SK-N-DZ (cell line): ENCODE measurements around the gene NOTCH1. TPM values are rescaled to one million over a fixed set of nuclear protein-coding genes. Genes with fewer than 3 reads are reported as not detected.
"Not testable (repeated sequence)": the region's sequence is repeated elsewhere in the genome, so short reads cannot be mapped to it uniquely, and the experiment has no call there.

ENCODE experiments used
- DNase-seq: peaks from one replicate; pipeline ENCODE4 v3.0.0-alpha.2; 2015; ENCODE audit warnings: low spot score
- polyA plus RNA-seq, 2 experiments: library from polyadenylated mRNA; depleted of rRNA; stranded (reverse); fragments of >200 nt; gene quantifications; 2 replicates each; pipeline ENCODE4 v1.2.3, GENCODE V29; 2014

Gene NOTCH1
- 0.20 and 0.44 TPM in 2 replicates for polyA plus RNA-seq (2014; cell fraction: cytosol; rRNA removed)
- 0.85 and 12.6 TPM in 2 replicates for polyA plus RNA-seq (2014; cell fraction: nucleus; rRNA removed)

DNA sequence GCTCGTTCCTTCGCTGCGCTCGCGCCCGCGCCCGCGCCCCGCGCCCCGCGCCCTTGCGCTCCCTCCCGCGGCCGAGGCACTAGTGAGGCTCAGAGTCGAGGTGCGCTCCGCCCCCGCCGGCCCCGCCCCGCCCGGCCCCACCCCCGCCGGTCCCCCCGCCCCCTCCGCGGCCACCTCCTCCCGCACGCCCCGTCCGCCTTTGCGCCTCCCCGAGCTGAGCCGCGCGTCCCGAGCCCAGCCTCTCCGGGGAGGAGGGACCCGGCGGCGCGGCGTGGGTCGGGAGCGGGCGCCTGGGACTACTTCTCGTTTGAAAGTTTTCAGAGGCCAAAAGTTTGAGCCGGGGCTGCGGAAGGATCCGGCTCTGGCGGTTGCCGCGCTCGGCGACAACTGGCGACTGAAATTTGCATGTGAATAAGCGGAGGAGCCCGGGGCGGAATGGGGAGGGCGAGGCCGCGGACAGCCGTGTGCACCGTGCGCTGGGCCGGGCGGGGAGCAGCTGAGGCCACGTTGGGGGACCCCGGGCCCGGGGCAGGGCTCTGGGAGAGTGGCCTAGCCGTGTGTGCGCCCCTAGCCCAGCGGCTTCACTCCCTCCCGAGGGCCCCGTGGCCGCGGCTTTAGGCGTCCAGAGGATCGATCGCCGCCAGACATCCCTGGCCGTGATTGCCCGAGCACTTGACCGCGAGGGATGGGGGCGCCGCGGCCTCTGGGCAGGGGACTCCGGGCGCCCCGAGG lies at the start of gene NOTCH1:
Gene NOTCH1, minus strand, starts transcription at position 84 of the 732 bp plus-strand sequence. CDS start 262 bp downstream, outside the sequence.
- DNase-seq, result no peak

DNA sequence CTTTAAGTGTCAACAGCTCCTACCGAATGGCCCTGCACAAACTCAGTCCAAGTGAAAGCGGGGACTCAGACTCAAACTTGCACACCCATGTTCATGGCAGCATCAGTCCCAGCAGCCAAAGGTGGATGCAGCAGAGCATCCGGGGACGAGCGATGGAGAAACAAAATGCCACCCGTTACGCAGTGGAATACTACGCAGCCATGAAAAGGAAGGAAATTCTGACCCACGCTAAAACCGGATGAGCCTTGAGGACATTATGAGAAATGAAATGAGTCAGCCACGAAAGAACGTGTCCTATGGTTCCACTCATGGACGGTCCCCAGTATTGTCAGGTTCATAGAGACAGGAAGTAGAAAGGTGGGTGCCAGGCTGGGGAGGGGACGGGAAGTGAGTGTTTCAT lies 48.6 kb upstream of the NOTCH1 start:
- no peak for DNase-seq

DNA sequence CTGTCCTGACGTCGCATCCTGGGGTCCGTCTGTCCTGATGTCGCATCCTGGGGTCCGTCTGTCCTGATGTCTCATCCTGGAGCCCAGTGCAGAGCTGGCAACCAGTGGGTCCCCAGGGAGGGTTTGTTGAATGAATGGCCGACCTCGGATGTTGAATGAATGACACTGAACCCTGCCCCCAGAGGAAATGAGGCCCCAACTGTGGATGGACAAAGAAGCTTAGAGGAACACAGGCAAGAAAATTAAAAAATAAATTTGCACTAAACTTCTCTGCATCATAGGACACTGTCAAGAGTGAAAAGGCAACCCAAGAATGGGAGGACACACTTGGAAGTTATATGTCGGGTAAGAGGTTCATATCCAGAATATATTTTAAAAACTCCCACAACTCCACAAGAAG lies 47.7 kb upstream of the NOTCH1 start:
- no peak for DNase-seq

DNA sequence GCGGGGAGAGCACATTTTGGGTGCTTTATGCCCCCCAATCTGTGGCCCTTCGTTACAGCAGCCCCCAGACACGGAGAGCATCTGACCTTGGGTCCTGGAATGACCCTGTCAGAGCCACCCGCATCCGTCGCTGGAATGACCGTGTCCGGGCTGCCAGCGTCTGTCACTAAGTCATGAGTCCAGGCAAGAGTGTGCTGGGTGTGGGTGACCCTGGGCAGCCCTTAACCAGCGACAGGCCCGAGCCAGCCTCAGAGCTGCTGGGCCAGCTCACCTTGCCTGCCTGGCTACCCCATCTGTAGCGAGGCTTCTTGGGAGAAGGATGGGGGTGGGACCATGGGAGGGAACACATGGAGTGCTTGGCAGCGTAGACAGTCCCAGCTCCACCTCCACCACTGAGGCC lies 46.8 kb upstream of the NOTCH1 start:
- no peak for DNase-seq

DNA sequence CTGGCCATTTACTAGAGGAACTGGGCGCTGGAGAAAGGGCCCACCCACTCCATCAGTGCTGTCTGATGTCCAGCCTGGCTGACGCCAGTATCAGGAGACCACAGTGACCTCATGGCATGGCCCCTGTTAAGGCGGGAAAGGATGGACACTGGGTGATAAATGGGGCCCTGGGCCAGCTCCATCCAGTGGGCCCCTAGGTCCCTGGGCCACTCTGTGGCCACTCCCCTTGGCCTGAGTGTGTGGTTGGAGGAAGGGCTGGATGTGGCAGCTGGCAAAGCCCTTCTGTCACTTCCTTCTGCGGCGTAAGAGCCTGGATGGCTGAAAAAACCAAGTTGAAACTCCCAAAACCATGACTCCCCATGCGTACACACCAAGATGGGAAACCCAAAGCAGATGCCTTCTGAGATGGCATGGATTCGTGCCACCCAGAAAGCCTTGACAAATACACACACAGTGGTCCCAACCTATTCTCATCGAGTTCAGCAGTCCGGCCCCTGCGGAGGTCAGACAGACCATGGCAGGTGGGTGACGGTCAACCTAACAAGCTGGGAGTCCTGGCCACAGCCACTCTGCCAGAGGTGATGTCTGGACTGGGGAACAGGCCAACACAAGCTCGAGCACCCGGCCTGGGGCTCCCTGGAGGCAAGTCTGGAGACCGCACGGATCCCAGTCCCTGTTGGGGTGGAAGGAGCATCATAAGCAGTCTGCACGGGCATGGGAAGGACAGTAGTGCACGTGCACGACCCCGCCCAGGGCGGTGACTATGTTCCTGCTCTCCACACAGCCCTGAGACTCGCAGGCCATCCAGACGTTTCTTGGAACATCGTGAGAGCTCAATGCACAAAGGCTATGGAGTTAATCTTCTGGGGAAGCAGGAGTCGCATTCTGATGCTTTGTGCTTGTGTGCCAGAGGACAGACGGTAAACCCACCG lies 45.2 kb upstream of the NOTCH1 start:
- DNase-seq, result no peak

DNA sequence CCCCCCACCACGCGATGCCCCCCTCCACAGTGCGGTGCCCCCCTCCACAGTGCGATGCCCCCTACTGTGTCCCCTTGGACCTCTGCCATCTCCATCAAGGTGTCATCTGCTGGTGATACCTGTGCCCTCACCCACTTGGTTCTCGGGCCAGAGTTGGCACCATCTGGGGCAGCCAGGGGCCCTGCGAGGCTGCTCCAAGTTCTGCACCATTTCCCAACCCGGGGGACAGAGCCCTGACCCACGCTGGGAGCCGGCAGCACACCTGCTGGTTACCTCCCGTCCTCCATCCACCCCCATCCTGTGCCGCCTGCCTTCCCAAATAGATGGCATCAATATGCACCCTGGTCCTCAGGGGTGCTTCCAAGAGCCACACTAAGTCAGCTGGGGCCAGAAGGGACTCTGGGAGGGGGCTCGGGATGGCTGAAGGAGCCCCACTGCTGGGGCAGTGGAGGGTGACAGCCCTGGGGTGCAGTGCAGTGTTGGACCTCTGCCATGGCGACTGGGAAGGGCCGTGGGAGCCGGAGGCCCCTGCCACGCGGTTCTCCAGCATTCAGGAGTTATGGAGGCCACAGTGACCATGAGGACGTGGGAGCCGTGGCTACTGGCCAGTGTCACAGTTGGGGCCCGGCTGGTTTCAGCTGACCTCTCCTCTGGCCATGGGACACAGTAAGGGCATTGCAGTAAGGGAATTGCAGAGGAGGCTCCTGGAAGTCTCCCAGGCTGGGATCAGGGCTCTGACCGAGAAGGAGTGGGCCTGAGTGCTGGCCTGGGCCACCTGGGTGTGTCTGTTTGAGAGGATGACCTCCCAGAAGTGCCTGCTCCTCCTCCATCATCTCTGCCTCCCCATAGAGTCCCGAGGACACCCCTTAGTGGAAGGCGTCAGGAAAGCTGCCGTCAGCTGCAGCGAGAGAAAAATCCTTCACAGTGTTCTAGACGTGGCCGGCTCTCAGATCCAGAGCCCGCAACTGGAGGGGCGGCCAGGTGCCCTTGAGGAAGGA lies 44.2 kb upstream of the NOTCH1 start:
- no peak for DNase-seq

DNA sequence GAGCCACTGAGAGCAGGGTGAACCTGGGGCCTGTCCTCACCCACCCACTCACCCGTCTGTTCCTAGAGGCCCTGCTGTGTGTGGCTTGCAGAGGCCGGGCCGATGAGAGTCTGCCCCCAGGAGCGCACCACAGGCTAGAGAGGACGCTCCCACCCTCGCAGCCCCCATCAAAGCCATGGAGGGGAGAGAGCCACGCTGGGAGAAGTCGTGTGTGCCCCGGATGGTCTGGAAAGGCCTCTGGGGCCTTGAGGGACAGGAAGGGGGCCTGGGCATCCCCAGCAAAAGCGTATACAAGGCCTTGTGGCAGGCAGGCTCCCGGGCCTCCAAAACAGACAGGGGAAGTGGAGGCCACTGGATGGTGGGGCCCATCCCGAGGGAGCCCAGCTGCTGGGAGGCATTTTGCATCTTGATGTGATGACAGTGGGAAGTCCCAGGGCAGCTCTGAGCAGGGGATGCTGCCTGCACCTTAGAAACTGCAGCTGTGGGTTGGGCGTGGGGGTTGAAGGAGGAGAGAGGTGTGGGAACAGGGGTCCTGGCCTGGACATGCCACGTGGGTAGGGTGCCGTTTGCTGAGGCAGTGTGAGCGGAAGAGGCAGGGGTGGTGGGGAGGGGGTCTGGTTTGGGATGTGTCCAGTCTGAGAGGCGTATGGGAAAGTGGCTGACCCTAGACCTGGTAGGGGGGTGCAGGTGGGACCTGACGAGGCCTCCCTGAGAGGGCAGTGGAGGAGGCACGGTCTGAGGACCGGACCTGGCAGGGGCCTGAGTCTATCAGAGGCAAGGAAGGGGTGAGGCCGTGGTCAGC lies 43.0 kb upstream of the NOTCH1 start:
- DNase-seq, result no peak

DNA sequence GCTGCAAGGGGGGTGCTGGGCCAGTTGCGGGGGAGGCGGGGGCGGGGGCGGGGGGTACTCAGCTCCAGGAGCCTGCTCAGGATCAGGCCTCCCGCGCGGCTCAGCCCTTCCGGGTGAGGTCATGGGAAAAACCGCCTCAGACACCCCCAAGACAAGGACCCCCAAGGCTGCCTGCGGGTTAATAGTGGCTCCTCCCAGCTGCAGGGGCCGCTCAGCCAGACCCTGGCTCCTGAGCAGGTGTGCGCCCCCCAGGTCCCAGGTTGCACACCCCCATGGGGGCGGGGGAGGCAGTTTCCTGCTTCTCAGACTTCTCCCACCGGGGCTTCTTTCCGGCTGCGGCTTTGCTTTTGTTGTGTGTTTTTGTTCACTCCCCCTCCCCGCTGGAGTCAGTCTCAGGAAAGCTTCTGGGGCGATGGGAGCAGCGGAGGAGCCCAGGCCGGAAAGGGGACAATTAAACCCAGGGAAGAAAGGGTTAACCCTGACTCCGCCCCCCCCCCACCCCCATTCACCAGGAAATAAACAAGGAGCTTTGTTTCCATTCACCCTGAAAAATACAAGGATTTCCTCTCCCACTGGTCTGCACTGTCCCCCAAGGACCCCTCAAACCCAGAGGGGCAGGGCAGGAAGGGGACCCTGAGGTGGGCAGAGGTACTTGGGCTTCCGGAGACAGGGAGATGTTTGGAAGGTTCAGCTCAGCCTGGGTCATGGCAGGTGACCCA lies 42.3 kb upstream of the NOTCH1 start:
- no peak for DNase-seq

DNA sequence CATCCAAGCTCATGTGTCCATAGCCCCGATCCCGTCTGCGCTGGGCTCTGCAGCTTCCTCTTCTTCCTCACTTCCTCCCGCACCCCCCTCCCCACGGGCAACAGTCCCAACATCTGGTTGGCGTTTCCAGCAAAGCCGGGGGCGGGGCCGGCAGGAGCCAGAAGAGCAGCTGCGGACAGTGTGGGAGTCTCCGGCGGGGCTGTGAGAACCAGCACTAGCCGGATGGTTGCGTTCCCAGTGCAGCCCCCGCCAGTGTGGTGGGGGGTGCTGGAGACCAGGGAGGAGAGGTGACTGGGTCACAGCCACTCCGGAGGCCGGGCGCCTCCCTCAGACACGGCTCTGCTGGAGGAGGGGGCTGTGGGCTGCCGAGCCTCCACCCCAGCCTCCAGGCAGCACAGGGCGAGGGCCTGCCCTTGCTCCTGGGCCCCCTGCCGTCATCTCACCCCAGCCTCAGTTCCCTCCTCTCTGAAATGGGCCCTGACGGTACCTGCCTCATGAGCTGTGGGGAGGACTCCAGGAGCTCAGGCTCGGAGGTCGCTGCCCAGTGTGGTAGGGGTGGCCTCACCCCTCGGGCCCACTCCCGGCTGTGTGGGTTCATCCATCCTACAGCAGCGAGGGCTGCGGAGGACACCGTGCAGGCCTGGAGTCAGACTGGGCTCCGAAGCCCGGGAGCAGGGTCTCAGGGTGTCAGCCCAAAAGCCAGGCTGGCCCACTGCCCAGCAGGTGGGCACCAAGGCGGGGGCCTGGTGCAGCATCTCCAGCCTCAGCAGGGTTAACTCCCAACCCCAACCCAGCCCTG lies 41.5 kb upstream of the NOTCH1 start:
- DNase-seq, result peak; percentile 38

DNA sequence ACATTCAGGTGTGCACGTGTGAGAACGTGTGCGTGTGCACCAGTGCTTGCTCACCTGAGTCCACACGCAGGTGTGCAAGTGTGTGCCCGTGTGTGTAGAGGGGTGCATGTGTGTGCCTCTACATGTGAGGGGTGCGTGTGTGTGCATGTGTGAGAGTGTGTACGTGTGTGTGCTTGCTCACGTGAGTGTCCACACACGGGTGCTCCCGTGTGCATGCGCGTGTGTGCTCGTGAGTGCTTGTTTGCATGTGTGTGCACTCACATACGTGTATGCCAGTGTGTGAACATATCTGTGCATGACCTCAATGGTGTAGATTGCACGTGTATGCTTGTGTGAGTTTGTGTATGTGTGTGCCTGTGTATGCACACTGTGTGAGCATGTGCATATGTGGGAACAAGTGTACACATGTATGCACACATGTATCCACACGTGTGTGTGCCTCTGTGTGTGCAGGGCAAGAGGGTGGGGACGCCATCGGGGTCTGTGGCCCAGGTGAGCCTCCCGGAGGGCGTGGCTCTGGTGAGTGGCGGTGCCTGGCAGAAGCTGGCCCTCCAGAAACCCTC lies 40.6 kb upstream of the NOTCH1 start:
- DNase-seq, result no peak

DNA sequence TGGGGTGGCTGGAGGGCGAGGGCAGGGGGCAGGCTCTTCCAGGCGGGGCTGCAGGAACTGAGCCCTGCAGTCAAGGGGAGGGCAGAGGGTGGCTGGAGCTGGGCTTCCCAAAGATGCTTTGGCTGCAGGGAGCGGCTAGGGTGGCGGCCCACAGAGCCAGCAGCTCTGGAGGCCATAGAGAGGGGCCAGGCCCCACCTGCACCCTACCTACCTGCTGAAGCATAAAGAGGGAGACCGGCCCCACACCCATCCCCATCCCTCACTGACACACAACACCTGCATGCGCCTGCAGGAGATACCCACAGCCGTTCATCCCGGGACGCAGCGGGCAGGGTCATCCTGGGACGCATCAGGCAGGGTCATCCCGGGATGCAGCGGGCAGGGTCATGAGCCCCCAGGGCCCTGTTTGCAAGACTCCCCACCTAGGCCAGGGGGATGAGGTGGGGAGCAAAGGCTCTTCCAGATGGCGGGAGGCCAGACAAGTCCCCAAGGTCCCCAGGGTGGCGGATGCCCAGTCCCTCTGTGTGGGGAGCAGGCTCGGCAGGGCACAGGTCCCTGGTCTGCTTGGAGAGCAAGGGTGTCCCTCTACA lies 39.8 kb upstream of the NOTCH1 start:
- no peak for DNase-seq

DNA sequence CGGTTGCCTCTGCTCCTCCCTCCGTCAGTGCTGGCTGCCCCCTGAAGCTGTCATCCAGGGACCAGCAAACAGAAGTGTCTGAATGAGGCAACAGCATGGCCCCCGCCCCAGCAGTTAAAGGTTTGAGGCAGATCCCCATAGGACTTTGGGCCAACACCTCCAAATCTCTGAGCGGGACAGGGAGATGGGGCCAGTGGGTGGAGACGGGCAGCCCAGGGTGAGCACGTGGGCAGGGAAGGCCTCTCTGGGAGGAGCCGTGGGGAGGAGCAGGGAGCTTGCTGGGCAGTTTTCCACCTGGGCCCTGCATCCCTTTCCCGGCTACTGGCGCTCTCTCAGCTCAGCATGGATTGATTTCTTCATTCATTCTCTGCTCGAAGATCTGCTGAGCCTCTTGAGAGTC lies 39.1 kb upstream of the NOTCH1 start:
- no peak for DNase-seq

DNA sequence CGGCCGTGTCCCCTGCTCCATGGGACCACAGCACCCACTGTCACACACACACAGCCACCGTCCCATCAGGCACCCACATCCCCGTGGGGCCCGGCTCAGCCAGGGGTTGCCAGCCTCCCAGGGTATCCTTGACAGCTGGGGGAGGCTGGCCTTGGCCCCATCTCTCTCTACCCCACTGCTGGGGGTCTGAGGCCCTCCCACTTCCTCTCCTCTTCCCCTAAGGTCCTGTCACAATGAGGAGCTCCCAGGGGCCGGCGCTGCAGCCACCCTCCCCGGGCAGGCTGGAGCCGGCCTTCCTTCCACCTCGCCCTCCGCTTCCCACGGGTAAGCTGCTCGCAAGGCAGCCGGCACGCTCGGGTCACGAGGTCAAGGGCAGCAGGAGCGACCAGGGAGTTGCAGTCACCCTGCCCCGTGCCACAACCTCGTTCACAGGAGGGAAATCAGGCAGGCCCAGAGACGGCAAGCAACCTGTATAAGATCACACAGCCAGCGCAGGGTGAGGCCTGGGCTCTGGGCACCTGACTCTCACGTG lies 38.6 kb upstream of the NOTCH1 start:
- no peak for DNase-seq

DNA sequence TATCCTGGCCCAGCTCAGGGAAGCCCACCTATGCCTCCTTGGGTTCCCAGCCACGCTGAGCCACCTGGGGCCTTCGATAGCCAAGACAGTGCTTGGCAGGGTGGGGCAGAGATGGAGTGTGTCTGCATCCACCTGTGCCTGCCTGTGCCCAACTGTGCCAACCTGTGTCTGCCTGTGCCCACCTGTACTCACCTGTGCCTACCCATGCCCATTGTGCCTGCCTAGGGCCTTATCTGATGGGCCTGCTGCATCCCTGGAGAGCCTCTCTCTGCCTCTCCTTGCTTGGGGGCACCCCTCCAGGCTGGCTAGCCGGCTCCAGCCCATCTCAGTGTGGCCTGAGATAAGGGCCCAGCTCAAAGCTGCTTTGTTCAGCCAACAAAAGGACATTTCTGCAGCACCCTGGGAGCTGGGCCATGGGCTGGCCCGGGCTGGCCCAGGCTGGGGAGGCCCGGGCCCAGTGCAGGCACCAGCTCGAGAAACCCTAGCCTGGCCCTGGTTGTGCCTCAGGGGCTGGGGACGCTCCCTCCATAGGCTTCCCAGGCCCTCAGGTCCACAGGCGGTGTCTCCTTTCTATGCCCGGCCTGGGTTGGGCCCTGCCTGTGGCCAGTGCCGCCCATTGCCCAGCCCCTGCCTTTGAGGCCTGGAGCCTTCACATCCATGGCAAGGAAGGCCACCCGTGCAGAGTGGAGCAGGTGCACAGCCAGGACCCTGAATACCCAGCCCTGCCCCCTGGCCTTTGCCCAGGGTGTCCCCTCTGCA lies 37.3 kb upstream of the NOTCH1 start:
- DNase-seq, result no peak

DNA sequence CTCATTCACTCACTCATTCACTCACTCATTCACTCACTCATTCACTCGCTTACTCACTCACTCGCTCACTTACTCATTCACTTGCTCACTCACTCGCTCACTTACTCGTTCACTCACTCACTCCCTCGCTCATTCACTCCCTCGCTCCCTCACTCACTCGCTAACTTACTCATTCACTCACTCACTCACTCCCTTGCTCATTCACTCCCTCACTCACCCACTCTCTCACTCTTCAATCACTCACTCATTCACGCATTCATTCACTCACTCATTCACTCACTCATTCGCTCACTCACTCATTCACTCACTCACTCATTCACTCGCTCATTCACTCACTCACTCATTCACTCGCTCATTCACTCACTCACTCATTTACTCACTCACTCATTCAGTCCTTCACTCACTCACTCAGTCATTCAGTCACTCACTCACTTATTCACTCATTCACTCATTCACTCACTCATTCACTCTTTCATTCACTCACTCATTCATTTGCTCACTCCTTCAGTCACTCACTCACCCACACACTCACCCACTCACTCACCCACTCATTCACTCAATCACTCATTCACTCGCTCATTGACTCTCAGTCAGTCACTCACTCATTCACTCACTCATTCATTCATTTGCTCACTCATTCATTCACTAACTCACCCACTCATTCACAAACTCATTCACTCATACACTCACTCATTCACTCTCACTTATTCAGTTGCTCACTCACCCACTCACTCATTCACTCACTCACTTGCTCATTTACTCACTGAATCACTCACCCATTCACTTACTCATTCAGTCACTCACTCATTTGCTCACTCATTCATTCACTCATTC lies 36.0 kb upstream of the NOTCH1 start:
- no peak for DNase-seq

DNA sequence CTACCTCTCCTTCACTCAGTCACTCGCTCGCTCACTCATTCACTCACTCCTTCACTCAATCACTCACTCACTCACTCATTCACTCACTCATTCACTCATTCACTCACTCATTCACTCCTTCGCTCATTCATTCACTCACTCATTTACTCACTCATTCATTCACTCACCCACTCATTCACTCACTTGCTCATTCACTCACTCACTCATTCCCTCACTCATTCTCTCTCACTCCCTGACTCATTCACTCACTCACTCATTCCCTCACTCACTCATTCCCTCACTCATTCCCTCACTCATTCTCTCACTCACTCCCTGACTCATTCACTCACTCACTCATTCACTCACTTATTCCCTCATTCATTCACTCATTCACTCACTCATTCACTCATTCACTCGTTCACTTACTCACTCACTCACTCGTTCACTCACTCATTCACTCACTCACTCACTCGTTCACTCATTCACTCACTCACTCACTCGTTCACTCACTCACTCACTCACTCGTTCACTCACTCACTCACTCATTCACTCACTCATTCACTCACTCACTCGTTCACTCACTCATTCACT lies 33.9 kb upstream of the NOTCH1 start:
- not testable (repeated sequence) for DNase-seq
